ENCODE results near the gene CST9.
"Not testable (repeated sequence)": the region's sequence is repeated elsewhere in the genome, so short reads cannot be mapped to it uniquely, and the experiment has no call there.

Gene CST9

DNA sequence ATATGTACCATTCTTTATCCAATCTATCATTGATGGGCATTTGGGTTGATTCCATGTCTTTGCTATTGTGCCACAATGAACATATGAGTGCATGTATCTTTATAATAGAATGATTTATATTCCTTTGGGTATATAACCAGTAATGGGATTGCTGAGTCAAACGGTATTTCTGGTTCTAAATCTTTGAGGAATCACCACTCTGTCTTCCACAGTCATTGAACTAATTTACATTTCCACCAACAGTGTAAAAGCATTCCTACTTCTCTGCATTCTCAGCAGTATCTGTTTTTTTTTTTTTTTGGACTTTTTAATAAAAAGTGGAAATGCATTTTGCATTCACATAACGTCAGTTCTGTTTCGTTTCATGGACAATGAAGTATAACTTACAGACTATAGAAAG, 16.7 kb upstream of the CST9 start:
- not testable (repeated sequence) for DNase-seq

DNA sequence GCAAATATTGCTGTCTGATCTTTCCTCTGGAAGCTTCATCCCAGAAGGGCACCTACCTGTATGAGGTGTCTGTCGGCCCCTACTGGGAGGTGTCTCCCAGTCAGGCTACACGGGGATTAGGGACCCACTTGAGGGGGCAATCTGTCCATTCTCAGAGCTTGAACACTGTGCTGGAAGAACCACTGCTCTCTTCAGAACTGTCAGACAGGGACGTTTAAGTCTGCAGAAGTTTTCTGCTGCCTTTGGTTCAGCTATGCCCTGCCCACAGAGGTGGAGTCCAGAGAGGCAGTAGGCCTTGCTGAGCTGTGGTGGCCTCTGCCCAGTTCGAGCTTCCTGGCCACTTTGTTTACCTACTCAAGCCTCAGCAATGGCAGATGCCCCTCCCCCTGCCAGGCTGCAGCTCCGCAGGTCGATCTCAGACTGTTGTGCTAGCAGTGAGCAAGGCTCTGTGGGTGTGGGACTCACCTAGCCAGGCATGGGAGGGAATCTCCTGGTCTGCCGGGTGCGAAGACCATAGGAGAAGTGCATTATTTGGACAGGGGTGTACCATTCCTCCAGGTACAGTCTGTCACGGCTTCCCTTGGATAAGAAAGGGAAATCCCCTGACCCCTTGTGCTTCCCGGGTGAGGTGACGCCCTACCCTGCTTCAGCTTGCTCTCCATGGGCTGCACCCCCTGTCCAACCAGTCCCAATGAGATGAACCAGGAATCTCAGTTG, 15.1 kb upstream of the CST9 start:
- DNase-seq = not testable (repeated sequence)

- no peak for DNase-seq
Observed at GRCh38 chr20:23614163-23614562, 8.4 kb upstream of the CST9 start.

DNA sequence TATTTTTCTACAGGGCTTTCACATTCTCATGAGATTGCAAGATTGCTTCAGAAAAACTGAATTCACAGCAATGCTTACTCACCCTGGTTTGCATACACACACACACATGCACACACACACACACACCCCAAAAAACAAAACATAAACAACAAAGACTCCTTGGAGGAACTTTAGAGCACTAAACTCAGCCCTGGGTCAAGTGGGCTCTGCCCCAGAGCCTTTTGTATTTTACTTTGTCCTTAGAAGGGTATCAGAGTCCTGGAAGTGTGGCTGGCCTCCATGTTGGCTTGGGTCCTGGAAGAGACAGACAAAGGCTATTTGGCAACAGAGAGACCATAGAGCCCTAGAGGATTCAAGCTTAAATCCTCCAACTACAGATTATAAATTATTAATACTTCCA, 8.0 kb upstream of the CST9 start:
- no peak for DNase-seq

DNA sequence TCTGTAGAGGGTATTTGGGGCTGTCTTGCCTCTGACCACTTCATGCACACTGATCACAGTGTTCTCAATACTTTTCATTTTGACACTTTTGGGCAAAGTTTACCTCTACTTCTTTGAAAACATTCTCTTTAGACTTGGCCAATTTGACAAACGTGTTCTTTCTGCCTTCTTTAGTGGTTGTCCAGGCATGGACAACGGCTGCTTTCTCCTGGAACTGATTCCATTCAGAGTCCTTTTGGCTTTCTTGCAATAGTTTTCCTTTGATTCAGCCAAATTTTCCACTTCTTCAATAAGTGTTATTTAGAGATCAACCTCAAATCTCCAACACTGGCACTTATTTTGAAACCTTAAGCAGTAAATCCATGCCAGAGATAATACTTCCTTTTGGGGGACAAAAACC, 6.7 kb upstream of the CST9 start:
- DNase-seq = no peak

GRCh38 chr20:23609486-23610109, 3.9 kb upstream of the CST9 start:
- DNase-seq = no peak

DNA sequence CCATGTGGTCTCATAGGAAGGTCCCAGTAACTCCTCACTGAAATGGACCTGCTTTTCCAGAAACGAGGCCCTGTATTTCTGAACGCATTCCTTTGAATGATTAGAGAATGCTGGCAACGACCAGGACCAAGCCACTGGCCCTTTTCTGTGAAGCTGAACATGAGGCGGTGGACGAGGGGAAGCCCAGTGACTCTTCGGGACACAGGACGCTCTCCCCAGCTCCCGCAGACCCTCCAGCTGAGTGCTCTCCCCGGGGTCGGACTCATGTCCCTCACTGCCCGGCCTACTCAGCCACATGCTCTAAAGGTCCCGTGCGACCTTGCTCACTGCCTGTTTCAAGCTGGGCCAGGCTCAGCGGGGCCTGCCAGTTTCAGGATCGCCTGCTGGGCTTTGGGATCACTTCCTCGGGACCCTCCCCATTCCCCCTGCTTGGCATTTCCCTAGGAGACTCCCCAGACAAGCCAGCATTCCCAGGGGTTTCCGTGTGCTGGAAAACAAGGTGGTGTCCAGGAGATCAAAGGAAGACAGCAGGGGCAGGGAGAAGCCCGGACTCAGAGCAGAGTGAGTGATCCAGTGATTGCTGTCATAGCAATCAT, 2.6 kb upstream of the CST9 start:
- DNase-seq = no peak

- DNase-seq = no peak
Observed at GRCh38 chr20:23607497-23608245, 2.0 kb upstream of the CST9 start.

- DNase-seq = peak; percentile 87
Observed at GRCh38 chr20:23606652-23607049, 934 bp upstream of the CST9 start.

DNA sequence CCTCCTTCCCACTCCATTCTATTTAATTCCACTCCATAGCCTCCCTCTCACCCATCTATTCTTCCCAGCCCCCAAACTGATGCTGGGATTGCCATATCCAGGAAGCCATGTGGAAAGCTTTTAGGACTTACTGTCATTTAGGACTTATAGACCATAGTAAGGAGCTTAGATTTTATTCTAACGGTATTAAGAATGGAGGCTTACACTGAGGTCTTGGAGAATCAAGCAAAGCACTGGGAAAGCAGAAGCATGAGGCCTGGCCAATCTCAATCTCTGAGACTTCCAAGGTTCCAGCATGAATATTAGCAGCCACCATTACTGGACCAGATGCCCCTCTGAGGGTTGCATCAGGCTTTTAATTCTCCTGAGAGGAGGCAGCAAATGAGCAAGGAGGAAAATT, 1.4 kb downstream of the CST9 start:
- DNase-seq = no peak

GRCh38 chr20:23603321-23603720, 2.4 kb downstream of the CST9 start:
- no peak for DNase-seq

- no peak for DNase-seq
Observed at GRCh38 chr20:23602699-23603098, 3.0 kb downstream of the CST9 start.

GRCh38 chr20:23602241-23602640, 3.5 kb downstream of the CST9 start:
- peak; percentile 74 for DNase-seq

DNA sequence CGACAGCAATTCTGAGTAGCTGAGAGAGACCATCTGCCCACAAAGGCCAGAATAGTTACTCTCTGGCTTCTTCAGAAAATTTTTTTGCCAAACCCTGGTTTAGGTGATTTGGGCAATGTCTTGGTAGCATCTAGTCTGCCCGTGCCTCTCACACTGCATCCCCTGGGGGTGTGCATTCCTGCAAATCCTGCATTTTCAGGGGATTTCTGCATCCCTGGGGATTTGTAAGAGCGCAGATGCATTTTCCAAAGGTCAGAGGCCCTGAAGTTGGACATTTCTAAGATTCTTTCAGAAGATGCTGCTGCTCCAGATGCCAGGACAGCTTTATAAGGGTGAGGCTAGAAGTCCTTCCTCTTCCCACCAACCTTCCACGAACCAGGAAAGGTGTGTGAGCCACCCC, 4.0 kb downstream of the CST9 start:
- no peak for DNase-seq

- DNase-seq = no peak
Observed at GRCh38 chr20:23598481-23598880, 7.2 kb downstream of the CST9 start.

- DNase-seq = peak; percentile 21
Observed at GRCh38 chr20:23596579-23597250, 9.0 kb downstream of the CST9 start.

- no peak for DNase-seq
Observed at GRCh38 chr20:23595941-23596340, 9.8 kb downstream of the CST9 start.

- DNase-seq = no peak
Observed at GRCh38 chr20:23588434-23589403, 17.0 kb downstream of the CST9 start.

- no peak for DNase-seq
Observed at GRCh38 chr20:23587631-23588030, 18.1 kb downstream of the CST9 start.

GRCh38 chr20:23586735-23587525, 18.8 kb downstream of the CST9 start:
- DNase-seq = no peak

Measured in hematopoietic multipotent progenitor cell treated with erythropoietin and hydrocortisone succinate and interleukin-3 and kit ligand, for 4 days (in vitro differentiated cells).